Activated naive CD4-positive, alpha-beta T cell (primary cell): ENCODE results near the gene SYCE1L.
"Not testable (repeated sequence)": the region's sequence is repeated elsewhere in the genome, so short reads cannot be mapped to it uniquely, and the experiment has no call there.

Source experiments
- DNase-seq, 4 experiments: peaks; one replicate each; lab custom pipeline; 2025; lab: John Stamatoyannopoulos, UW

SYCE1L gene, protein sequence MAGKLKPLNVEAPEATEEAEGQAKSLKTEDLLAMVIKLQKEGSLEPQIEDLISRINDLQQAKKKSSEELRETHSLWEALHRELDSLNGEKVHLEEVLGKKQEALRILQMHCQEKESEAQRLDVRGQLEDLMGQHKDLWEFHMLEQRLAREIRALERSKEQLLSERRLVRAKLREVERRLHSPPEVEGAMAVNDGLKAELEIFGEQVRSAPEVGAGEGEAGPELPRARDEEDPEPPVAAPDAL

DNA sequence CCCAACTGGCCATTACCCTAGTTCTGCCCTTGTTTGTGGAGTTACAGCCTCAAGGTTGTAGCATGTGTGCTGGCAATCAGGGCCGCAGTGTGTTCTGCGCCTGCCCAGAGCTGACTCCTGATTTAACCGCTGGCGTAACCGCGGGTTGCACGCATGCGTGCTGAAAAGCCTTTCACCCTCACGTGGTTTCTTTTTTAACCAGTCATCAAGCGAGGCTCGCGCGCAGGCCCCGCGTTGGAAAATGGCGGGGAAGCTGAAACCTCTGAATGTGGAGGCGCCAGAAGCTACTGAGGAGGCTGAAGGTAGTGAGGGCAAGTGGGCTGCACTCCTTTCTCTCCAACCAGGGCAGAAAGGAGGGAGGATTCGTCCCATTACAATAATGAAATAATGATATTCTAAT is at the start of gene SYCE1L:
Gene SYCE1L, plus strand, starts transcription at position 198 of the 400 bp plus-strand sequence. Its CDS starts 44 bp downstream, at position 242.
- no peak for DNase-seq

DNA sequence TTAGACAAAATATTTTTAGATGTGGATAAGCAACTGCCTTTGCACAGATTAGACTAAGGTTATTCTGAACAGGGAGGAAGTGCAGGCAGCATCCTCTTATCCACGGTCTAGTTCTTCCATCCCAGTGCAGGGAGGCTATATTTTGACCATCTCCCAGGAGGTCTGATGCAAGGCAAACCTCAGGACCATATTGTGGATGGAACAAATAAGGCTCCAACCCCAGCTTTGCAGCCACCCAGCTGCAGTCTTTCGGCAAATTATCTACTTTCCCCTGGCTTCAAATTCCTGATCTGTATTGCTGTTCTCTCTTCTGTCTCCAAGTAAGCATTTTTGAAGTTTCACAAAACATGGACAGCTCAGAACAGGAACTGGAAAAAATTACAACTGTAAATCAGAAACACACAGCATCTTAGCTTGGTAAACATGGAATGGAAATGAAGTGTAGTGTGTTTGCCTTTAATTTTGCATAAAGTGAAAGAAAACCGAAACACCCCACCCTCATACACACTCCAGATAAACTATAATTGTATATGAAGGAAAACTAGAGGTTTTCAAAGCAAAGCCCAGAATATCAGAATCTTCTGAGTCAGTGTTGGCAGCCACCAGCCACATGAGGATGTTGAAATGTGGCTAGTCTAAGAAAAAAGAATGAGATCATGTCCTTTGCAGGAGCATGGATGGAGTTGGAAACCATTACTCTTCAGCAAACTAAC is 41.7 kb upstream of the SYCE1L start:
- DNase-seq: no peak

DNA sequence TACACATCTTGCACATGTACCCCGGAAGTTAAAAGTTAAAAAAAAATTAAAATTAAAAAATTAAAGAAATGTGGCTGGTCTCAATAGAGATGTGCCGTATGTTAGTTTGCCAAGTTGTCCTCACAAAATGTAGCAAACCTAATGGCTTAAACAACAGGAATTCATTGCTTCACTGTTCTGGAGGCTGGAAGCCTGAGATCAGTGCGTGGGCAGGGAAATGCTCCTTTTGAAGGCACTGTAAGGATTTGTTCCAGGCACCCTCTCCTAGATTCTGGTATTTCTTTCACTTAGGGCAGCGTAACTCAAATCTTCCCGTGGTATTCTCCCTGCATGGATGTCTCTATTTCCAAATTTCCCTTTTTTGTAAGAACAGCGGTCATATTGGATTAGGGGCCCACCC is 40.9 kb upstream of the SYCE1L start:
- DNase-seq: no peak

DNA sequence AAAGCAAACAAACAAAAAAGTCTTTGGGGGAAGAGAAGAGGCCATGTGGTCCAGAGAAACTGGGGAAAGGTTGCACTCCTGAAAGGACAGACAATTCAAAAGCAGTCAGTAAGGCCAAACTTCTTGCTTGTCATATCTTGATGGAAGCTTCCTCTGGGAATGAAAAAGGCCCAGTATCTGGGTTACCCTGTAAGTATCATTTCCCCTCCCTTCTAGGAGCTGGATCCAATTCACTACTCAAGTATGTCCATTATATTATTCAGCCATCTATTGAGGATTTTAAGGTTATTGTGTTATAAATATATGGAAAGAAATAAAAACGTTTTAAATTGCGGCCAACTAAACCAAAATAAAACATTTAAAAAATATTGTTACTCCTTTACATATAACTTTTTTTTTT is 34.2 kb upstream of the SYCE1L start:
- DNase-seq: no peak

DNA sequence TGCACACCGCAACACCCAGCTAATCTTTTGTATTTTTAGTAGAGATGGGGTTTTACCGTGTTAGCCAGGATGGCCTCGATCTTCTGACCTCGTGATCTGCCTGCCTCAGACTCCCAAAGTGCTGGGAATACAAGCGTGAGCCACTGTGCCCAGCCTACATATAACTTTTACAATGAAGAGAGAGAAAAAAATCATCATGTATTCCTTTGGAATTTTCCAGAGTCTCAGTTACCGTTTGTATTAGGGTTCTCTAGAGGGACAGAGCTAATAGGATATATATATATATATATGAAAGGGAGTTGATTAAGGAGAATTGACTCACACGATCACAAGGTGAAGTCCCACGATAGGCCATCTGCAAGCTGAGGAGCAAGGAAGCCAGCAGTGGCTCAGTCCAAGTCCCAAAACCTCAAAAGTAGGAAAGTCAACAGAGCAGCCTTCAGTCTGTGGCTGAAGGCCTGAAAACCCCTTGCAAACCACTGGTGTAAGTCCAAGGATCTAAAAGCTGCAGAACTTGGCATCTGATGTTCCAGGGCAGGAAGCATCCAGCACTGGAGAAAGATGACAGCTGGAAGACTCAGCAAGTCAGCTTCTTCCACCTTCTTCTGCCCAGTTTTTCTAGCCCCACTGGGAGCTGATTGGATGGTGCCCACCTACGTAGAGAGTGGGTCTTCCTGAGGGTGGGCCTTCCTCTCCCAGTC is 33.5 kb upstream of the SYCE1L start:
- DNase-seq: not testable (repeated sequence)

DNA sequence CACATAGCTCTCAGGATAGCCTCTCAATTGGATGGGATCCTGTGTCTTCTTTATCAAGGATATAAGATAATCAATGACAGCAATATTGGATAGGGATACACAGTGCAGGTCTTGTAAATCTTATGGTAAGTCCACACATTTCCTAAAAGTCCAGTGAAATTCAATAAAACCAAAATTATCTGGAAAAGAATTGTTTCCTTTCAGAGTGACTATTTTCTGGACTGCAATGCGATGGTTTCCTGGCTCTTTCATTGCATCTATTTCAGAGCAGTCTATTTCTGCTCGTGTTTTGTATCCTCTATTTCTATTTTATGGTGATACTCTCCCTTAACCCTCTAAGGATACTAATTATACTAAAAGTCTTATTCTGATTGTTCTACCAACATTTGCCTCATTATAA is 32.5 kb upstream of the SYCE1L start:
- DNase-seq: no peak

DNA sequence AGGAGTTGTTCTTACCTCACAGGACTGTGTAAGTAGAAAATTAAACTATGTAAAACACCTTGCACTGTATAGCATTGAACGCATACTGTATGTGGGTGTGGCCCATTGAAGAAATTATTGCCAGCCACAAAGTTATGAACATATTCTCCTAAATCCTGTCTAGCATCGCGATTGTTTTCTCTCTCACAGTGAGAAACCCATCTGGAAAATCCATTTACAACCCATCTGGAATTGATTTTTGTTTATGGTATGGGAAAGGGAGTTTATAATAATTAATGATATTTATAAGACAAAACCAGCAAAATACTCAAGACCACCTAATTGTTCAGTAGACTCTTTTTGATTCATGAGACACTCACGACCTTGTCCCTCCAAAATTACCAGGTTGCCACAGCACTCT is 30.3 kb upstream of the SYCE1L start:
- DNase-seq: no peak

DNA sequence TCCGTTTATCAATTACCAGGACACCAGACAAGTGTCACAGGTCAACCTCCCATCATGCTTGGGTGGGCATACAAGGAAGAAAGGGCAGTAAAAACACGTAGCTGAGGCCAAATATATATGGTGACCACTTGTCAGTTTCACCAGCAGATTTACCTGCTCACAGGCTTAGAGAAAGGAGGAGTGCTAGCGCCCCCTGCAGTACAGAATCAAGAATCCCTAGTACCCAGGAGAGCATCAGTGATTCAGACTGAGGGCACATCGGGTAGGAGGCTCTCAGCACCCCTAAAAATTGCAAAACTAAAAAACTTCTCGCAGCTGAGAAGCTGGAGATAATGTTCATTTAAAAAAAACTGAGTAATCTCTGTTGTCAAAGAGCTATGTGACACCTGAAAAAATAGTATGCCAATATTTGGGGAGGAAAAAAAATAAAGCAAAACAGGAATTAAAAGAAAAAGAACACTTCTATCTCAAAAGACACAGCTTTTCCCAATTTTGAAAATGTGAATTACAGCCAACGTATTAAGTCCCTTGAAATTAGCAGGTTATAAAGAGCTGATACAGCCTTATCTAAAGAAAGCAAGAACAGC is 29.5 kb upstream of the SYCE1L start:
- peak in 1 of 4 experiments; percentile 6 for DNase-seq

DNA sequence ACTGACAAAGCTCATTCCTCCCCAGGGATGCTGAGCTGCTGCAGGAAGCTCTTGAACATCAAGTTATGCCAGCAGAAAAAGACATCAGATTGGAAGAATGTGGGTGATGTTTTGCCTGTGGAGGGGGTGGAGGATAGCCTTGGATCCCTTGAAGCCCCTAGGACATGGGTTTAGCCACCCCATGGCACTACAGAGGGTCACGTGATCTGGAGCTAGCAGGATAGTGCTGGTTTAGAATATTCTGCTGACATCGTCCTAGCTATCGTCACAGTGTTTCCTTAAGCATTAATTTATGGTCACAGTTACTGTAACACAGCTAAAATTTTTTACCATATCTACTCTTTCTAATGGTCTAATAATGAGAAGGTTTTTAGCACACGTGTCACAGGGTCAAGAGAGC is 28.4 kb upstream of the SYCE1L start:
- DNase-seq: no peak

DNA sequence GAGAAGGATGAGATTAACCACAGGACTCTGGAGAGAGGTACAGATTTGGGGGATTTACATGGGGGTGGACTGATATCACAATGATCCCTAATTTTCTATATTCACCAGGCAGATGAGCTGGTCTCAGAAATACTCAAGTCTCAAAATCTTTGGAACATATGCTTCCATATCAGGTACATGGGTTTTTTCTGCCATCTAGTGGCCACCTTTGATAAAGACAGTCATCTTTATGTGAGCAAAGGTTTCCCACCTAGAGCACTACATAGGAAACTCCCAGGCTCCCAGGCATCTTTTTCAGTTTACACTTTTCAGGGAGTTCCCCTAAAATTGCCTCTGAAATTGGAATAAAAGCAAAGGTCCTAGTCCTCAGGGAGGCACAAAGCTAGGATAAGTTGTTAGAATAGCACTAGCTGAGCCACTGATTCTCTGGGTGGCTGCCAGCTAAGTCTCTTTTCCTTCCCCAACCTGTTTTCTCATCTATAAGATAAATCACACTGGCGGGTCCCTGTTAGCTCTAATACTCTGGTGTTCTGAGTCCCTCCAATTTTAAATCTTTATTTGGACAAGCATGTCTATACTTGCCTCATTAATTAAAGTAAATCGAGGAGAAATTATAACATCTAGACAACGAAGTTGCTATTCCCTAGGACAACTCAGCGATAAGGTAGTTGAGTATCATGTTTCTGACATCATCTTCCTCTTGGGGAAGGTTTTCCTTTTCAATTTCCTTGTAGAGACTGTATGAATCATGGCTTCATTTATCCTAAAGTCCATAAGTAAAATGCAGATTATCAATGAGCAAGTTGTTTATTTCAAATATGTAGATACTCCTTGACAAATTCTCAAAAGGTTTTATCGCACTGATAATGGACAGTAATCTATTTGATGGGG is 27.2 kb upstream of the SYCE1L start:
- no peak for DNase-seq

DNA sequence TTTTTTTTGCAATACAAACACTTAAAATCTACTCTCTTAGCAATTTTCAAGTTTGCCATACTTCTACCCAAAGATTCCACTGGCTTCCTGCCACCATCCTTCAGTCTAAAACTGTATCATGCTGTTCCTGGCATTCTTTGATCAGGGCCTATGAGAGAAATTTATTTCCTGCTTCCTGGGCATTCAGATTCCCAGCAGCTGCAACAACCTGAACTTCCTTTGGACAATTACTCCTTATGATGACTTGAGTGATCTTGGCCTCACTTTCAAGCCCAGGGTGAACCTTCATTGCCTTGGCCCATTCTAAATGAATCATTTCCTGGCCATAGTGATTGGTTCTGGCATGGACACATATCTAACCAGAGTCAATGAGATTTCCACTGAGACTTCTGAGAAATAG is 26.3 kb upstream of the SYCE1L start:
- no peak for DNase-seq

DNA sequence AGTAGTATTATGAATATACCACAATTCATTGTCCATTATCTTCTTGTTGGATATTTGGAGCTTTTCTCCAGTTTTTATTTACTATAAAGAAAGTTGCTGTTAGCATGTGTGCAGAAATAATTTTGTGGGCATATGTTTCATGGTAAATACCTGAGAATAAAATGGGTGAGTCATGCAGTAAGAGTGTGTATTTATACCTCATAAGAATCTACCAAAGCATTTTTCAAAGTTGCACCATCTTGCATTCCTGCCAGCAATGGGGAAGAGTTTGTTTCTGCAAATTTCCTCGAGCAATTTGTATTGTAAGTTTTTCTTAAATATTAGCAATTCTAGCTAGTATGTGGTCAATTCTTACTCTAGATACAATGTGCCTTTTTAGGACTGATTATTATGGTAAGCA is 16.1 kb upstream of the SYCE1L start:
- no peak for DNase-seq

DNA sequence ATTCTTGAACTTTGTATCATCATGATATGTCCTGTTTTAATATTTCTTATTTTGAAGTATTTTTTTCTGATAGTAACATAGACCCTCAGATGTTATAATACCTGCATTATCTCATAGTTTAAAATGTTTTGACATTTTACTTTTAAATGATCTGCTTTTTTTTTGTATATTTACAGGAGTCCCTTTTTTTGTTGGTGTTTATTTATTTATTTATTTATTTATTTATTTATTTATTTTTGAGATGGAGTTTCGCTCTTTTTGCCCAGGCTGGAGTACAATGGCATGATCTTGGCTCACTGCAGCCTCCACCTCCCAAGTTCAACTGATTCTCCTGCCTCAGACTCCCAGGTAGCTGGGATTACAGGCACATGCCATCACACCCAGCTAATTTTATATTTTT is 12.9 kb upstream of the SYCE1L start:
- not testable (repeated sequence) for DNase-seq

DNA sequence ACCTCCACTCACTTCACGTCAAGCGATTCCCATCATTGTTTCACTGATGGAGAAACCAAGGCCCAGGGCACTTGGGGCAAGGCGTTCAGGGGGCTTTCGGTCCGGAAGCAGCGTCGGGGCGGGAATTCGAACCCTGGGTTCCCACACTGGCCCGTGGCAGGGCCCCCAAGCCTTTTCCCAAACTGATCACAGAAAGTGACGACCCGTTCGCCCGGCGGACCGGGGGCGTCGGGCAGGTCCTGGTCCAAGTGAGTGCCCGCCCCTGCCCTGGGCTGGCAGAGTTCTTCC is 9.1 kb upstream of the SYCE1L start:
- DNase-seq: no peak

DNA sequence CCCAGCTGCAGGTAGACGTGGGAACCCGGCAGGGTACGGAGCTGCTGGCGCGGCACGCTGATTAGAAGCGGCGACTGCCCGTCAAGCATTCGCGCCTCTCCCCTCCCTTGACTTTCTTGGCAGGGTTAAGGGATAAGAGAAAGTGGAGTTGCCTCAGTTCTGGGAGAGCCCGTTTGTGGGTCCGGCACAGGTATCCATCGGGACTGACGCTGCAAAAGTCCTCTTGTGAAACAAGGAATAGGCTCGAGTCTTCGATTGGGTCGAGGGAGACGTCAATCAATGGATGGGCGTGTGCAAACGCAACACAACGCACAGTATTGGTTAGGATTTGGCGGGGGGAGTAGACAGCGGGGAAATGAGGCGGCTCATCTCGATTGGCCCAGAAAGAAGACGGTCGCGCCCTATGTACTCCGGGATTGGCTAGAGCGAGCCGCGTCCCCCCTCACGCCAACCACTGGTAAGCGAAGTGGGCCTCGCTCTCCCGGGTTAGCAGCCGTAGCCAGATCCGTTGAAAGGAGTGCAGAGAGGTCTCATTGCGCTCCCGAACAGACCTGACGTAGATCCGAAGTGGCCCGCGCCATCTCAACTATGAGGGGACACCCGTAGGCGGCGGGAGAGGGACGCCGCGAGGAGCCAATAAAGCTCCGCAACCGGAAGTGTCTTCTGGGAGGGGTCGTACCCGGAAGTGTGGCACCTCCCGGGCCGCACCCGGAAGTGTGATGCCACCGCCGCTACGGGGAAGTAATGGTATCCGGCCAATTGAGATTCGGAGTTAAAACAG is 8.5 kb upstream of the SYCE1L start, which contains the start of gene MON1B:
Gene MON1B, plus strand, starts transcription at position 713 of the 781 bp plus-strand sequence. CDS start 296 bp downstream, outside the sequence.
- DNase-seq: peak; percentile 92 to 97 (median 94)

DNA sequence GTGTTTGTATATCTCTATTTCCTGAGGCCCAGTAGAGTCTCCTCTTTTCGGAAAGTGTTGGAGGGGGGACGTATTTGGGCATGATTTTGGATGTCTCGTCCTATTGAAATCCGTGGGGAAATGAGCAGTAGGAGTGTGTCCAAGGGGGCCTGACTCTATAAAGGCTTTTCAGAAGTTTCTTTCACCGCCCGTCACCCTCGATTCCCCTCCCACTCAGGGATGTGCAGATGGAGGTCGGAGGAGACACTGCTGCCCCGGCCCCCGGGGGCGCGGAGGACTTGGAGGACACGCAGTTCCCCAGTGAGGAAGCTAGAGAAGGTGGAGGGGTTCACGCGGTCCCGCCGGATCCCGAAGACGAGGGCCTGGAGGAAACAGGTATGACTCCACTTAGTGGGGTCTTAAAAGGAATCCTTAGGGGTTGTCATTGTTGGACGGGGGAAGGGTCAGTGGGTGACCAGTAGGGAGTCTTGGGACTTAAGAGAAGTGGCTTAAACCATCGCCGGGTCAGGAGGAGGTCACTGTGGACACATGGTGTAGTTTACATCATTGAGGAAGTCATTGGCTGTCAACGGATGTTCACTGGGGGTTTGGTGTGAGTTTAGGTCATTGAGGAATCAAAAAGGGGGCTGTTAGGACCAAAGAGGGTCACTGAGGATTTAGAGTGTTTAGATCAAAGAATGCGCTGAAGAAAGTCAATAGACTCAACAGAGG is 7.8 kb upstream of the SYCE1L start:
- peak in 3 of 4 experiments; percentile 19 to 43 (median 42) for DNase-seq

DNA sequence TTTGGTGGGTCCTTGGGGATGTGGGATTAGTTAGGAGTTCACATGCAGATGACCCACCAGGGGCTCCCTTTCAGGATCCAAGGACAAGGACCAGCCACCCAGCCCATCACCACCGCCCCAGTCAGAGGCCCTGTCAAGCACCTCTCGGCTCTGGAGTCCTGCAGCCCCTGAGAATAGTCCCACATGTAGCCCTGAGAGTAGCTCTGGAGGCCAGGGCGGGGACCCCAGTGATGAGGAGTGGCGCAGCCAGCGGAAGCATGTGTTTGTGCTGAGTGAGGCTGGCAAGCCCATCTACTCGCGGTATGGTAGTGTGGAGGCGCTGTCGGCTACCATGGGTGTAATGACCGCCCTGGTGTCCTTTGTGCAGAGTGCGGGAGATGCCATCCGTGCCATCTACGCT is 5.8 kb upstream of the SYCE1L start:
- DNase-seq: no peak

DNA sequence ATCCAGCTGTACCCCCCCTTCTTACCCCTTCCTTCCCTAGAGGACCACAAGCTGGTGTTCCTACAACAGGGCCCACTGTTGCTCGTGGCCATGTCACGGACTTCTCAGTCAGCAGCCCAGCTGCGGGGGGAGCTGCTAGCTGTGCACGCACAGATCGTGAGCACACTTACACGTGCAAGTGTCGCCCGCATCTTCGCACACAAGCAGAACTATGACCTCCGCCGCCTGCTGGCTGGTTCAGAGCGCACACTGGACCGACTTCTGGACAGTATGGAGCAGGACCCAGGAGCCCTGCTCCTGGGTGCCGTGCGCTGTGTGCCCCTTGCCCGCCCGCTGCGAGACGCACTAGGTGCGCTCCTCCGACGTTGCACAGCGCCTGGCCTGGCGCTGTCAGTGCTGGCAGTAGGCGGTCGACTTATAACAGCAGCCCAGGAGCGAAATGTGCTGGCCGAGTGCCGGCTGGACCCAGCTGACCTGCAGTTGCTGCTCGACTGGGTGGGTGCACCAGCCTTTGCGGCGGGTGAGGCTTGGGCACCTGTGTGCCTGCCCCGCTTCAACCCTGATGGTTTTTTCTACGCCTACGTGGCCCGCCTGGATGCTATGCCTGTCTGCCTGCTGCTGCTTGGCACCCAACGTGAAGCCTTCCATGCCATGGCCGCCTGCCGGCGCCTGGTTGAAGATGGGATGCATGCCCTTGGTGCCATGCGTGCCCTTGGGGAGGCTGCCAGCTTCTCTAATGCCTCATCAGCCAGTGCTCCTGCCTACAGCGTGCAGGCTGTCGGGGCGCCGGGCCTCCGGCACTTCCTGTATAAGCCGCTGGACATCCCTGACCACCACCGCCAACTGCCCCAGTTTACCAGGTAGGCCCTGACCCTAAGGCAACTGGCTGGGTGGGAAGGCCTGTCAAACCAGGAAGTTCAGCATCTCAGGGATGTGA is 4.6 kb upstream of the SYCE1L start:
- DNase-seq: no peak

DNA sequence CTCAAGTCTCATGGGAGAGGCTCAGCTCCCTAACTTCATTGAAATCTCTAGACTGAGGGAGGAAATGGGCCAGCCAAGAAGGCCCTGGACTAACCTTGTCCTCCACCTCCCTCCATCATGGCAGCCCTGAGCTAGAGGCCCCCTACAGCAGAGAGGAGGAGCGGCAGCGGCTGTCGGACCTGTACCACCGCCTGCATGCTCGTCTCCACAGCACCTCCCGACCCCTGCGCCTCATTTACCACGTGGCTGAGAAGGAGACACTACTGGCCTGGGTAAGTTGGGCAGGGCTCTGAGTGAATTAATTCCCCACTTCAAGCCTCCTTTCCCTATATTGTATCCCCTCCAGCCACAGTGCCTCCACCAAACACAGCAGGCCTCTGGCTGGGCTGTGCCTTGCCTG is 3.8 kb upstream of the SYCE1L start:
- no peak for DNase-seq
